IPS DF 4.7 (cell line): Measurements from ENCODE around the gene DNASE2B.

Source experiments
- DNase-seq: peaks from one replicate; pipeline ENCODE4 v3.0.0-alpha.2; 2013; ENCODE audit warnings: low spot score; ENCODE audit errors: extremely low read depth

Gene DNASE2B, protein sequence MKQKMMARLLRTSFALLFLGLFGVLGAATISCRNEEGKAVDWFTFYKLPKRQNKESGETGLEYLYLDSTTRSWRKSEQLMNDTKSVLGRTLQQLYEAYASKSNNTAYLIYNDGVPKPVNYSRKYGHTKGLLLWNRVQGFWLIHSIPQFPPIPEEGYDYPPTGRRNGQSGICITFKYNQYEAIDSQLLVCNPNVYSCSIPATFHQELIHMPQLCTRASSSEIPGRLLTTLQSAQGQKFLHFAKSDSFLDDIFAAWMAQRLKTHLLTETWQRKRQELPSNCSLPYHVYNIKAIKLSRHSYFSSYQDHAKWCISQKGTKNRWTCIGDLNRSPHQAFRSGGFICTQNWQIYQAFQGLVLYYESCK

DNA sequence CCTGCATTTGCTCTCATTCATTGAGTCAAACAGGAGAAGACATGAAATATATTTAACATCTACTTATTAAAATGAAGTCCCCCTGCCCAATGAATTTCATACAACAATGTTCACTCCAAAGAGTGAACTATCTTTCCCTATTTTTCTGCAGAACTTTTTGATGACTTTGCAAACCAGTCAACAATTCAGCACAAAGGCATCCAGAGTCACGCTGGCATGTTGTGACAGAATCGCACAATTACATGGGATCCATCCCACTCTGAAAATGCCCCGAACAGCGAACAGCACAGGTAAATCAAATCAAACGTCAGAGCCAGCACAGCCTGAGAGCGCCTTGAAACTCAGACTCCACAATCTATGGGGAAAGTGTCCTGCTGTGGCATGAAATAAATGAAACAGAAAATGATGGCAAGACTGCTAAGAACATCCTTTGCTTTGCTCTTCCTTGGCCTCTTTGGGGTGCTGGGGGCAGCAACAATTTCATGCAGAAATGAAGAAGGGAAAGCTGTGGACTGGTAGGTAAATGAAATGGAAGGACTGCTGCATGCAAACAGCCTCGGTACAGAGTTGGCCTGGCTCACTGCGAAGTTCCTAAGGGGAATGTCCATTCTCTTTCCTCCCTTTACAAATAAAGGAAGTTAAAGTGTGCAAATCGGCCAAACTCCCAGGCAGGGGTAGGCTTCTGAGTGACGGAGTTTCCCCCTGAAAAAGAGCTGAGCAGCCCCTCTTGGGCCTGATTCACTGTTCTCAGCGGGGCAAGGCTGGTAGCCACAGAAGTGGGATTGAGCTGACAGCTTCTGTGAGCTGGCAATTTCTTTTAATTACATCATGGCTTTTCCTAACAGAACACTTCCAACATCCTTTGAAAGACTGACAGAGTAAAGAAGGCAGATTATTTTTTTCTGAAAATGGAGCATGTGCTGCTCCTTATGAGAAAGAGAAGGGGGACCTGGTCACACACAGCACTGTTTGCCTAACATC lies at the start of gene DNASE2B:
TSS of gene DNASE2B (plus strand) at position 310 of the 981 bp plus-strand sequence. CDS start at position 391, 81 bp downstream.
- no peak for DNase-seq

DNA sequence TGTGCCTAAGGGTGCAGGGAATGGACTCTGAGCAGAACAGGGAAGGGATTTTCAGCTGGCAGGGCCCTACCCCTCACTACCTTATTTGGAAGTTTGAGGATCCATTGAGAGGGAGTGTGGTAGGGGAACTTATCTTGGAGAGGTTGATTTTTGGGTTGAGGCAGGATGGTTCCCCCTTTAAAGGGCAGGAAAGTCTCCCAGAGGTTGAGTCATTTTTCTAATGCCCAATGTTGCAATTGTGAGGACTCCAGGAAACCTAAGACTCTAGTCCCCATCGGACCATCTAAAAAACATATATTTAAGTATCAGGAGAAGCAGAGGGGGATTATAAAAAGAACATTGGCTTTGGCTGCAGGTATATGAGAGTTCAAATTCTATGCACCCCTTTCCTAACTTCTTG lies 49.5 kb upstream of the DNASE2B start:
- DNase-seq: no peak

DNA sequence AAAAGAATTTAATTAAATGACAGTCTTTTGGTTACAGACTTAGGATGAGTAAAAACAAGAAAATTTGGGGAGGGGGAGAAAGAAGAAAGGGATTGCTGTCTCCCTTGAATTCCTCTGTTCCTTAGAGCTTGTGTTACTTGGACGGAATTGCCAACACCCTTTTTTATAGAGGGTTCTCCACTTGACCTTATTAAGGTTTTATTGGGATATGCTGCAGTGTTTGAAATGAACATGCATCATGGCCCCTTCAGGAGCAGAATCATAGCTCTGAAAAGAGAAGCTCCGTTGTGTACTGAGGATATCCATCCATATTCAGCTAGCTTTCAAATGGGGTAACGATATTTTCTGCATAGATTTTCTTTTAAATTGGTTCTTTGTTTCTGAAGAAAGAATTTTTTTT lies 48.2 kb upstream of the DNASE2B start:
- DNase-seq: no peak

DNA sequence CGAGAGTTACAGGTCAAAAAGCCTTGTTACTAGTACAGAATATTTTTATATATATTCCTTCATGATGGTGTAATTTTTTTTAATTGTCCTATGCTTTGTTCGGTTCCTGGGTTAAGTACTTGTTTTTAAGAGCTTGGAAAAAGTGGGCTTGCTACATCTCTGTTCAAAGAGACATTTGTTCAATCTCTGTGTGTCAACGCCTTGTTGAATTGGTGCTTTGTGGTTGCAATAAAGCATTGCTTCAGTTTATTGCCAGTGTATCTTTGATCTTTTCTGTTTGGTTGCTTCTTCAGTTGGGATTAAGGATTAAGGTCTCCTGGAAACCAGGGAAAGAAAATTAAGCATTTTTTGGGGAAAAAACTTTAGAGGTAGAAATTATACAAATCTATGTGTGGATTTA lies 47.7 kb upstream of the DNASE2B start:
- no peak for DNase-seq

DNA sequence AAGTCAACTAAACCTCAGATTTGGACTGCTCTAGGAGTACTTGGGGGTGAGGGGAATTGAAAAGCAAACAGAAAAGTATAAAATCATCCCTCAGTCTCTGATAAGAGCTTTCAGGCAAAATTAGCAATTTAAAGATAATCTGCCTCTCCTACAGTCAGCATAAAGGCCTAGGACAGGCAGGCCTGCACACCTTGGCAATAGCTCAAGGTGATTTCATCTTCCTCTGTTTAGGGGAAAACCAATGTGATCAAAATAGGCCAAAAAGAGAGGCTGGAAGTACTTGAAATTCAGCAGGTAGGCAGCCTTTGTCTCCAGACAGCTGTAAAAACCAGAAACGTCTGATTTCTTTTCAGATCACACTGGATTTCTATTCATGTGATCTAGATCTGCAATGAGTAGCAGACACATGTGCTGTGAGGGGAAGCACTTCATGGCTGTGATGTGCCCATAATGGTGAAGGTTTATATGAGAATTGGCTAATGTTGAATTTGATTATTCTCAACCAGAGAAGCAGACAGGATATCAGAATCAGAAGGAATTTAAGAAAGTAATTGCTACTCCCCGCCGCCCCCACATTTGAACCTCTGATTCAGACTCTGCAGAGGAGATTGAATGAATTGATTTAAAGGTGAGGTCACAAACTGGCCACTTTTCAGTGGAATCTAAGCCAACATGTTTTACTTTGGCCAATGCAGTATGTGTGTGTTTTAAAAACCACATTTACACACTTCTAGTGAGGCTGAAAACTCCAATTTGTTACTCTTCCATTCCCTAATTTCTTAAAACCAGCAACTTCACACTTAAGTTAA lies 45.8 kb upstream of the DNASE2B start:
- no peak for DNase-seq

DNA sequence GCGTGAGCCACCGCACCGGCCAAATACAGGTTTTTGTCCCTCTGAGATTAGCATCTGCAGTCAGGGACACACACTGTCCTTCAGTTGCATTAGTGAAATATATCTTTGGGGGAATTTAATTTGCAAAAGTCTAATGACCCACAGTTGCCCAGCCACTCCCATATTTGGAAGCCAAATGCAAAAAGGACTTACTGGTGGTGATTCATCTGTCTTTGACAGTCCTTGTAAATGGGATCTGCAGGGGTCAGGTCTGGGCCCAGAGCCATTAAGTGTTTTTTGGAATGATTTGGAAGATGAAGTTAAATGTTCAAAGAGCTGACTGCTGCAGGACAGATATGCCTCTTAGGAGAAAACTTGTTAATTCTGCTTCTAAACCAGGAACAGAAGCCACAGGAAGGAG lies 44.6 kb upstream of the DNASE2B start:
- DNase-seq: no peak

DNA sequence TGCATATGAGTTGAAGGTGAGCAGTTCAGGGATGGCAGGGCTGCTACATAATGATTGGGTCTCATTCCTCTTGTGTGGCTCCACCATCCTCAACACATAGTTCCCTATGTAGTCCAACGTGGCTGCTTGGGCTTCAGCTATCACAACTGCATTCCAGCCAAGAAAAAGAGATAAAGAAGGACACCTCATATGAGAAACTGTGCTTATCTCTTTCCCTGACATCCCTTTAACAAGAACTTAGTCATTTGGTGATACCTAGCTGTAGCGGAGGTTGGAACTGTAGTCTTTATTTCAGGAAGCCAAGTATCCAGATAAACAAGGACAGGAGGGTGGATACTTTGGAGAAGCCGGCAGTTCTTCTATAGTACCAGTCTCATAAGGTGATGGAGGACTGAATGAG lies 42.7 kb upstream of the DNASE2B start:
- no peak for DNase-seq

DNA sequence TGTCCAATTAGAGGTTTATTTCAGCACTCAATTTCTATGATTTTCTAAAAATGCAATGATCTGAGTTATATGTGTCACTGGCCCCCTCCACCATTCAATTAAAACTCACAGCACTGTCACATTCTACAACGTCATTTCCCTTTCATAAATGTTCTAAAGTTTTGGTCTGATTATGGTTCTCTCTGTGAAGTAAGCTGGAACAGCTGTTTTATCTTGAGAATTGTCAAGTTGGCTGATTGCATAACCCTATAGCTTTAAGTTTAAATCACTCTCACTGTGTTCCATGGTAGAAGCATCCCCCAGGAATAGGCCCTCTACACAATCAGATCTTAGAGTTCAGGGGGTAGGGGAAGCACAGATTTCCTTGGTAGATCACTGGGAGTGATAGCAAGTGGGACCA lies 41.4 kb upstream of the DNASE2B start:
- DNase-seq: no peak

DNA sequence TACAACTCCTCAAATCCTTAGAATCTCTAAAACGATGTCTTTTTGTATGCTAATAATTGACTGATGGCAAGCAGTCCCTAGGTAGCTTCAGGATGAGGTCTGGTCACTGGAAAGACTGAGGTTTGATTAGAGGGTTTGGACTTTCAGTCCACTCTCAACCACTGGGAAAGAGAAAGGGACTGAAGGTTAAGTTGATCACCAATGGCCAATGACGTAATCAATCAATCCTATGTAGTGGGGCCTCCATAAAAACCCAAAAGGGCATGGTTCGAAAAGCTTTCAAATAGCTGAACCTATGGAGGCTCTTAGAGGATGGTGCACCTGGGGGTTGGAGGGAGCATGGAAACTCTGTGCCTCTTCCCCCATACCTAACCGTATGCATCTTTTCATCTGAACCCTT lies 39.6 kb upstream of the DNASE2B start:
- DNase-seq: no peak

DNA sequence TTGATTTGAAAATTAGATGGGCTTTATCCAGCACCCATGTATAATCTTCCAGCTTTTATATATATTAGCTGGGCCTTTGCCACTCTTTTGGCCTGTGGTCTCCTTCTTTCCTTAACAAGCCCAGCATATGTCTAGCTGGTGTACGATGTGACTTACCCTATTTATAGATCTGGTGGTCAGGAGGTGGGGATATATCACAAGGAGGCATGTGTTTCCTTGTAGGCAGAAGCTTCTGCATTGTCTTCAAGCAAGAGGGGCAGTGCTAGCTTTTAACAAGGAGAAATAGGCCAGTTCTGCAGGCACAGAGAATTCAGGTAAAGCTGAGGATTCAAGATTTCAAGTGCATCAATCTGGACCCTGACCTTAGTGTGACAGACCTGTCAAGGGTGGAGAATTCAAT lies 38.0 kb upstream of the DNASE2B start:
- DNase-seq: no peak

DNA sequence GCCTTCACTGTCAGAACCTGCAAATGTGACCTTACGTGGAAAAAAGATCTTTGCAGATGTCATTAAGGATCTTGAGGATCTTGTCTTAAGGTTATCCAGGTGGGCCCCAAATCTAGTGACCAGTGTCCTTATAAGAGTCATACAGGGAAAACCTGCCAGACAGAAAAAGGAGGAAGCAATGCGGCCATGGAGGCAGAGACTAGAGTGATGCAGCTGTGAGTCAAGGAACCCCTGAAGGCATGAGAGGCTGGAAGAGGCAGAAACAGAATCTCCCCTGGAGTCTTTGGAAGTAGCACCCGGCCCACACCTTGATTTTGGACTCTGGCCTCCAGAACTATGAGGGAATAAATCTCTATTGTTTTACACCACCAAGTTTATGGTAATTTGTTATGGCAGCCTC lies 36.5 kb upstream of the DNASE2B start:
- no peak for DNase-seq

DNA sequence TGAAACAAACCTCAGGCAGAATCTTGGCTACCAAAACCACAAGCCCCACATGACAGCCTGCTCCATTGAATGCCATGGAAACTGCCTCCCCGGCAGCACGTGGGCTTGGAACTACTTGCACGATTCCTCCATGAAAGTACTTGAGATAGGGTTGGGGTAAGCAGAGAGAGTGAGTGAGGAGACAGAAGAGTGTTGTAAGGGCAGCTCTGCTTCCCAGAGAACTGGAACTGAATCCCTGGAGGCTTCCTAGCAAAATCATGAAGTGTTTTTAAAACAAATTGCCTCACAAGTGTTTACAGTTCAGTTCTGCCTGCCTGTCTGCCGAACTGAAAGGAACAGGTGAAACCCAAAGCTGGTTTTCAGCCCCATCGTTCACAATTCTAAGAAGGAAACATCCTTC lies 35.3 kb upstream of the DNASE2B start:
- no peak for DNase-seq

DNA sequence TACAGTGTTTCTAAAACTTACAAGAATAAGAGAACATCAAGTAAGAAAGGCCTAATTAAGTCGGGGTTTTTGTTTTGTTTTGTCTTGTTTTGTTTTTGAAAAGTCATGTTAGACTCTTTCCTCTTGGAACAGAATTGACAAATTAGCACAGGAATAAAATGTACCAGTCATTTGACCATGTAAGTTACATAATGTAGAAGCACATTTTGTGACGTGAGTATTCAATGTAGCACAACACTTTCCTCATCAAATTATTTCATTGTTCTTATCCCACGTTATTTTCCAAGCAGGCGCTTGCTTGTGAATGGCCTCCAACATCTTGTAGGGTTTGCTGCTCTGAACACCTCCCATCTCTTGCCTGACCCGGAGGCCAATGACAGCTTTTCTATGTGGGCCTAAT lies 34.7 kb upstream of the DNASE2B start:
- no peak for DNase-seq

DNA sequence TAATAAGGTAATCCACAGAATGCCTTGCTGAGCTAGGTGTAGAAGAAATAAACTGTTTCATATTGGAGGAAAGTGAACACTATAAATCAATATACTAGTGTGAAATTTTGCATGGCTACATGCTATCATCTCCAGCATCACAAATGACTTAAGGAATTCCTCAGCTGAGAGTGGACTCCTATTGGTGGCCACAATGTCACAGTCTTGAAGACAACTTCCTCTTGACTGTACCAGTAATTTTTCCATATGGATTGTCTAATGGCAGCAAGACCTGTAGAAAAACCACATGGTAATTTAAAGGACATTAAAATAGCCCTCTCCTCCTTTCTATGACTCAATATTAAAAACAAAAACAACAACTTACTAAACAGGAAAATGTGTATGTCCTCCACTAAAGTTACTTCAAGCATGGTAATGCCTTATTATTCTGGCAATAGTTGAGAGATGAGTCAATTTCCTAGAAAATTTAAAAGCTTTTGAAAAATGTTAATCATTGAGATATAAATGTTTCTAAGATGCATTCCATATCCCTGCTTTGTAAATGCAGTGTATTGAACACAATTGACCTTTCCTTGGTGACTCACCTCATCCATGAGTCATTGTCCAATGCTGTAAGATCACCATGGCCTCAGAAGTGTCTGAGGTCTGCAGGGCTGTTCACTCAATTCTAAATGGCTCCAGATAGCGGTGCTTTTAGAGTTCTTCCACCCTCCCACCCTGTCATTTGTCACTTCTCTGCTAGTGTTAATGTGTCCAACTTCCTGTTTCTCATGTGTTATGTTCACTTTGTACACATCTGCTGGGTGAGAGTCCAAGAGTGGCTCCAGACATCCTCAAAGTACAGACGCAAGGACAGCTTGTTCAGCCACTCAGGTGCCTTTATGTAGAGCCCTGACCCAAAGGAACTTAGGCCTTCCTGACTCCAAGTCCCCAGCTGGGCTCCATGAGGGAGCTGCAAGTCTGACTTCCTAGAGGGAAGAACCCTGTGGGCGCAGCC lies 32.8 kb upstream of the DNASE2B start:
- DNase-seq: no peak

DNA sequence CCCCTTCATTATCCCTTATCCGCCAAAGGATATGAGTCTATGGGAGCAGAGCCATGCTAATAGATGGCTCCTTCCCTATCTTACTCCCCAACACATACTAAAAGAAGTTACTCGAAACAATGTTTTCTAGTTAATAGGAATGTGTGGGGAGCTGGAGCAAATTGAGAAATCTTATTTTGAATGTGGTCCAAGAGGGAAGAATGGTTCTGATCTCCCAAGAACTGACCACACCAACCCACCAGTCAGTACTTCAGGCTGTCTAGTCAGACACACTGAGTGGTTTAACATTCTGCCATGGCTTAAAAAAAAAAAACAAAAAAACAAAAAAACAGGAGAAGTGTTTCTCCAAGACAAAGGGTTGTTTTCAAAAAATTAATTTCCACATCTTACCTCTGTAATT lies 31.5 kb upstream of the DNASE2B start:
- no peak for DNase-seq

DNA sequence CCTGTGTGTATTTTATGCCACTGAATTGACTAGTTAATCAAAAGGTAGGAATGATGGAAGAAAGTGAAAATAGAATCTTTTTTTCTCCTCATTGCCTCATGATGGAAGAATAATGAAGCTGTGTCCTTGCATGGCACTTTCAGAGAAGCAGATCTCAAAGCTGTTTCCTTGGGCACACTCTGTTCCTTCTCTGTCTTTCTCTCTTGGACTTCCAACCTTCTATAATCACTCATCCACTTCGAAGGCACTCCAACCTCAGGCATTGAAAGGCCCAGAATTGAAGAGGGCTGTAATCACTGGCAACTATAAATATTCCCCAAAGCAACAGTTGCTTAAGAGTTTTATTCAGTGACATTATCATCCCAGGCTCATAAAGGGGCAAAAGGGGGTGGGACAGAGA lies 31.1 kb upstream of the DNASE2B start:
- DNase-seq: no peak

DNA sequence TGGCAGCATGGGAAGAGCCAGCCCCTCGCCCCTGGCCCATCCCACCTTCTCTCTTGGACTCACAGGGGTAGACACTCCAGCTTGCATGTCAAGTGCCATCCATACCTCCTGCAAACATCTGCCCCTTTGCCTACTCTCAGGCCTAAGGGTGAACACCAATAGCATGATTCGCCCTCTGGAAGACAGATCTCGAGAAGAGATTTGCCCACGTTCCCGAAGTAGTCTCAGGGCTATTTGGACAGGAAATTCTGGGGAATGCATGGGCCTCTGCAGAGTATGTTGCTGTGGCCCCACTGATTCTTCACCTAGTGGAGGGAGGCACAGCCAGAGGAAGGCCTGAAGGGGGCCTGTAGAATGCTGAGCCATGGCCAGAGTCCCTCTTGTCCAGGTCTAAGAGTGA lies 29.8 kb upstream of the DNASE2B start:
- DNase-seq: no peak

DNA sequence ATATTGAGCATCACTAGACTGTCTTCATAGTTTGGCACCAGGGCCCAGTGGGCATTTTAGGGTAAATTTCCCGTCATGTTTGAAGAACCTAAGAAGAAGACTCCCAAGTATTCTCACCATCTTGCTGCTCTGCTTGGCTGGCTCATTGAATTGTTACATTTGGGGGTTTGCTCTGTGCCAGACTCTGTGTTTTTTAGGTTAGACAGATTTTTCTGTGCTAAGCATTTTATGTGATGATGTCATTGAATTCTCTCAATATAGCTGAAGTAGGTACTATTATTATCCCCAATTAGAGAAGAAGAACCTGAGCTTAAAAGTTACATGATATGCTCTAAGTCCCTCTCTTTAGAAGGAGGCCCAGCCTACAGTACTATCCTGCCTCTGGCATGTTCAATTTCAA lies 28.0 kb upstream of the DNASE2B start:
- no peak for DNase-seq

DNA sequence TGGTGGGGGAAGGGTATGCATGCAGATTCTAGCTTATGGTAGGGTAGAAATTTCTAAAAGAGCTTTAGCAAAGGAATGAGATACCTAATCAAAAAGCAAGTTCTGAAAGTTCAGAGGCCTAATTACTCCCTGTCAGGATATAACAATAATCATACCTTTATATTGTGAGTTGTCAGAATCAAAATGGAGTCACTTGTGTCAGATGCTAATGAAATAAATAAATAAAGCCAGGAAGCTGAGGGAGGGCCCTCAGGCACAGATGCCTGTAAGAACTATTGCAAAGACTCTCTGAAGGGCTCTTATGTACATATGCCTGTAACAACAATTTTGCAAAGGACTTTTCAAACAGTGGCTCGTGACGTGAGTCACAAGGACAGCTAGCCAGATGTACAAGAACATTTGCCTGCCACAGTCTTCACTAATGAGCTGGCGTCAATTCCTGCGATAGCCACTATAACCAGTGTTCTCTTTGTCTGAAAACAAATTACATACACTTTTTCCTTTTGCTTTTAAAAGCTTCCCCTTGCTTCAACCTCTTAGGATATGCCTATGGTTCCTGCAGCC lies 27.4 kb upstream of the DNASE2B start:
- DNase-seq: no peak
